HCT116 (cell line): ENCODE data around the gene TBKBP1. TPM values are rescaled to one million over a fixed set of nuclear protein-coding genes. Genes with fewer than 3 reads are reported as not detected.

Source experiments
- ATAC-seq: fragments of 200-7000 bp; cut with Tn5 transposase; 2 replicates; pipeline ENCODE4 v1.9.1; 2020; ENCODE audit warnings: mild to moderate bottlenecking, moderate library complexity
- Bru-seq: library from RNA; stranded (reverse); fragments of 400-500 nt; gene quantifications from one replicate; lab custom pipeline; 2021; lab: Mats Ljungman, UMichigan
- BruChase-seq, 2 experiments: library from RNA; stranded (reverse); fragments of 400-500 nt; gene quantifications; one replicate each; lab custom pipeline; 2021; lab: Mats Ljungman, UMichigan
- BruUV-seq: library from RNA; stranded (reverse); fragments of 400-500 nt; replicated peaks from 2 replicates; lab custom pipeline; 2021; lab: Mats Ljungman, UMichigan
- CTCF ChIA-PET: fragments of 300-600 bp; sonication (Branson Sonifier 250); formaldehyde crosslinking; loops from one replicate; lab custom pipeline; 2021; ENCODE audit warnings: antibody characterized with exemption; lab: Charles Lee
- POLR2A ChIA-PET: fragments of 300-600, 350-600 bp; sonication (Branson Sonifier 250); formaldehyde crosslinking; loops from one replicate; lab custom pipeline; 2021; ENCODE audit warnings: antibody characterized with exemption; lab: Charles Lee
- RAD21 ChIA-PET, 2 experiments: fragments of 300-600 bp; sonication (Branson Sonifier 250); formaldehyde crosslinking; loops; one replicate each; lab custom pipeline; 2023; ENCODE audit warnings: low total read pairs in 2 of 2; ENCODE audit not compliant: uncharacterized antibody in 2 of 2, unreplicated experiment in 2 of 2, low non-redundant PET in 1 of 2; lab: Charles Lee
- DNase-seq: peaks from one replicate; pipeline ENCODE4 v3.0.0-alpha.2; 2010; ENCODE audit warnings: low read depth, low spot score
- H2AFZ ChIP-seq: fragments of 200-600 bp; shearing (Covaris generic), sonication (generic); 2 replicates; pipeline ENCODE4 v1.6.1; 2017; ENCODE audit warnings: low read depth, mixed run types, mixed read lengths, antibody characterized with exemption, low read length; ENCODE audit not compliant: poor library complexity, severe bottlenecking
- H3K27ac ChIP-seq: 2 replicates; pipeline ENCODE4 v1.5.1; 2012; ENCODE audit warnings: low read depth, low read length
- H3K27me3 ChIP-seq: fragments of 200-600 bp; sonication (generic); 2 replicates; pipeline ENCODE4 v1.6.1; 2016; ENCODE audit warnings: mixed run types, low read length, mixed read lengths; ENCODE audit not compliant: insufficient read depth
- H3K36me3 ChIP-seq, 2 experiments: fragments of 200-500 bp in 1 of 2; fragments of 200-600 bp in 1 of 2; sonication (Bioruptor generic) in 1 of 2; sonication (generic) in 1 of 2; 2 replicates each; pipeline versions ENCODE4 v1.5.1 to v1.6.1; 2014 to 2016; ENCODE audit warnings: low read length in 2 of 2, inconsistent platforms in 1 of 2, mixed read lengths in 1 of 2, mixed run types in 1 of 2; ENCODE audit not compliant: insufficient read depth in 2 of 2, control insufficient read depth in 1 of 2
- H3K4me1 ChIP-seq, 2 experiments: fragments of 200-600 bp in 1 of 2; sonication (generic) in 1 of 2; 2 replicates each; pipeline versions ENCODE4 v1.5.1 to v1.6.1; 2012 to 2017; ENCODE audit warnings: low read length in 2 of 2, inconsistent platforms in 1 of 2, mild to moderate bottlenecking in 1 of 2, mixed read lengths in 1 of 2, mixed run types in 1 of 2, moderate library complexity in 1 of 2; ENCODE audit not compliant: insufficient read depth in 2 of 2, control insufficient read depth in 1 of 2
- H3K4me2 ChIP-seq: fragments of 200-600 bp; sonication (generic); 2 replicates; pipeline ENCODE4 v1.6.1; 2017; ENCODE audit warnings: mixed run types, low read length, mixed read lengths
- H3K4me3 ChIP-seq, 2 experiments: fragments of 200-600 bp in 1 of 2; sonication (generic) in 1 of 2; replicated peaks in 1 of 2; 2 replicates each; pipeline ENCODE4 v1.5.1; 2011 to 2016; ENCODE audit warnings: low read length in 2 of 2, control low read depth in 1 of 2, low read depth in 1 of 2, mild to moderate bottlenecking in 1 of 2, mixed read lengths in 1 of 2, mixed run types in 1 of 2
- H3K79me2 ChIP-seq: fragments of 200-600 bp; sonication (generic); 2 replicates; pipeline ENCODE4 v1.6.1; 2017; ENCODE audit warnings: mild to moderate bottlenecking, mixed run types, low read length, moderate library complexity, mixed read lengths; ENCODE audit not compliant: insufficient read depth
- H3K9ac ChIP-seq: fragments of 200-600 bp; sonication (generic); 2 replicates; pipeline ENCODE4 v1.6.1; 2016; ENCODE audit warnings: low read length, mixed read lengths
- H3K9me2 ChIP-seq: fragments of 200-600 bp; sonication (generic), shearing (Covaris generic); 2 replicates; pipeline ENCODE4 v1.6.1; 2017; ENCODE audit warnings: mixed run types, mild to moderate bottlenecking, moderate library complexity; ENCODE audit not compliant: insufficient read depth
- H3K9me3 ChIP-seq, 2 experiments: fragments of 200-500 bp in 1 of 2; fragments of 200-600 bp in 1 of 2; sonication (Bioruptor generic) in 1 of 2; sonication (generic) in 1 of 2; 2 replicates each; pipeline ENCODE4 v1.6.1; 2014 to 2017; ENCODE audit warnings: low read length in 2 of 2, mixed read lengths in 2 of 2, inconsistent platforms in 1 of 2, low read depth in 1 of 2, mild to moderate bottlenecking in 1 of 2, mixed run types in 1 of 2, moderate library complexity in 1 of 2; ENCODE audit not compliant: control insufficient read depth in 1 of 2, insufficient read depth in 1 of 2
- H4K20me1 ChIP-seq: fragments of 200-600 bp; sonication (generic), shearing (Covaris generic); 2 replicates; pipeline ENCODE4 v1.6.1; 2017; ENCODE audit warnings: mixed run types, mild to moderate bottlenecking, moderate library complexity; ENCODE audit not compliant: insufficient read depth
- ELF1 ChIP-seq: IDR thresholded peaks from 2 replicates; pipeline ENCODE4 v1.6.1; 2012; ENCODE audit warnings: low read depth, borderline replicate concordance
- EZH2phosphoT487 ChIP-seq: fragments of 200-600 bp; IDR thresholded peaks from 2 replicates; pipeline ENCODE4 v1.6.1; 2018; ENCODE audit warnings: antibody characterized with exemption, borderline replicate concordance
- FOSL1 ChIP-seq: IDR thresholded peaks from 2 replicates; pipeline ENCODE4 v1.6.1; 2012; ENCODE audit warnings: low read depth
- SP1 ChIP-seq: IDR thresholded peaks from 2 replicates; pipeline ENCODE4 v1.6.1; 2012; ENCODE audit warnings: low read depth
- TCF7L2 ChIP-seq: IDR thresholded peaks from 2 replicates; pipeline ENCODE4 v1.7.0; 2011; ENCODE audit warnings: borderline replicate concordance, inconsistent platforms; ENCODE audit not compliant: insufficient read depth, insufficient read length; ENCODE audit errors: extremely low read depth
- ZFX ChIP-seq: fragments of 450-650 bp; IDR thresholded peaks from 2 replicates; pipeline ENCODE4 v1.6.1; 2017
- intact Hi-C: fragments of 100-400 bp; cut with micrococcal nuclease; formaldehyde crosslinking; loops from 2 replicates; pipeline ENCODE4 v1.10.0; 2022
- long read RNA-seq: library from polyadenylated mRNA; unstranded; transcript quantifications from one replicate; pipeline ENCODE4 v2.0.0, GENCODE V29; 2021; ENCODE audit not compliant: unreplicated experiment
- polyA plus RNA-seq: library from polyadenylated mRNA; unstranded; fragments of >200 nt; gene quantifications from 2 replicates; pipeline ENCODE4 v1.2.1, GENCODE V29; 2012; ENCODE audit warnings: missing spikeins
- total RNA-seq: library from RNA; stranded (reverse); gene quantifications from one replicate; pipeline ENCODE4 v1.2.1, GENCODE V29; 2021; ENCODE audit not compliant: unreplicated experiment
- TF ChIP-seq, protein P1 (sequence below): IDR thresholded peaks from 2 replicates; pipeline ENCODE4 v1.6.1; 2012; ENCODE audit warnings: low read depth
- TF ChIP-seq, protein P2 (sequence below): IDR thresholded peaks from 2 replicates; pipeline ENCODE4 v1.6.1; 2011; ENCODE audit warnings: mild to moderate bottlenecking, low read length, moderate library complexity; ENCODE audit not compliant: insufficient replicate concordance; ENCODE audit errors: extremely low read depth

Gene TBKBP1, protein sequence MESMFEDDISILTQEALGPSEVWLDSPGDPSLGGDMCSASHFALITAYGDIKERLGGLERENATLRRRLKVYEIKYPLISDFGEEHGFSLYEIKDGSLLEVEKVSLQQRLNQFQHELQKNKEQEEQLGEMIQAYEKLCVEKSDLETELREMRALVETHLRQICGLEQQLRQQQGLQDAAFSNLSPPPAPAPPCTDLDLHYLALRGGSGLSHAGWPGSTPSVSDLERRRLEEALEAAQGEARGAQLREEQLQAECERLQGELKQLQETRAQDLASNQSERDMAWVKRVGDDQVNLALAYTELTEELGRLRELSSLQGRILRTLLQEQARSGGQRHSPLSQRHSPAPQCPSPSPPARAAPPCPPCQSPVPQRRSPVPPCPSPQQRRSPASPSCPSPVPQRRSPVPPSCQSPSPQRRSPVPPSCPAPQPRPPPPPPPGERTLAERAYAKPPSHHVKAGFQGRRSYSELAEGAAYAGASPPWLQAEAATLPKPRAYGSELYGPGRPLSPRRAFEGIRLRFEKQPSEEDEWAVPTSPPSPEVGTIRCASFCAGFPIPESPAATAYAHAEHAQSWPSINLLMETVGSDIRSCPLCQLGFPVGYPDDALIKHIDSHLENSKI
- total RNA-seq (12.4 TPM), Bru-seq, nascent RNA (percentile 51 among the genes with signal in this experiment), BruChase-seq, experiment 1, labeled RNA remaining after a 6-hour chase (percentile 59 among the genes with signal in this experiment), BruChase-seq, experiment 2, labeled RNA remaining after a 2-hour chase (percentile 60 among the genes with signal in this experiment)
- 14.0 and 15.6 TPM in 2 replicates for polyA plus RNA-seq
- long read RNA-seq, partial matches to known transcripts: 7 of 7 reads
- long read RNA-seq, other reads (novel, unspliced or antisense): 0 of 7 reads

DNA sequence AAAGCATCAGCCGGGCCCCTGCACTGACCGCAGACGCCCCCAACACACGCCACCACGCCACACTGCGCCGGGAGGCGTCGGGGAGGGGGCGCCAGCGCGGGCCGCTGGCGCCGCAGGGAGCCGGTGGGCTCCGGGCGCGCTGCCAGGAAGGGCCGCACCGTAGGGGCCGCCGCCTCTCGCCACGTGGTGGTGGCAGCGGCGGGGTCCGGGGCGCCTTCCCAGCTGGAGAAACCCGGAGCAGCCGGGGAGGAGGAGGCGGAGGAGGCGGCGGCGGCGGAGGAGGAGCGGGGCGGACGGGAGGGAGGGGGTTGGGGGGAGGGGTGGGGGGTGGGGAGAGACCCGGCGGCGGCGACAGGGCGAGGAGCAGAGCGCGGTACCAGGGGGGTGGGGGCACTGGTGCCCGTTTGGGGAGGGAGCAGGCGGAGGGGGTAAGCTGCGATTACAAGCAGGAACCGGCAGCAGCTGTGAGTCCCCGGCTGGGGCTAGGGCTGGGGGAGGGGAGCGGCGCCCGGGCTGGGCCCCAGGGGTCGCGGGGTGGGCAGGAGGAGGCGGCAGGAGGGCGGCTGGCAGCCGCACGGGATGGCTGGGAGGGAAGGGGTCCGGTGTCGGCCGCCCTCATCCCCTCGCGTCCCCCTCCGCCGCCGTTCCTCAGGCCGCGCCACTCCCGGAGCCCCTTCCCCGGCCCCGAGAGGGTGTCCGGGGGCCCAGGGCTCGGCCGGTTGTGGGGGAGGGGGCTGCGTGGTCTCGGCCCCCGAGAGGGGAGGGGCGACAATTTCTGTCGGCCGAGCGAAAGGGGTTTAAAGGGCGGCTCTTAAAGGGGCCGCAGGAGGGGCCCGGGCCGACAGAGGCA lies at the start of gene TBKBP1:
TSS of gene TBKBP1 (plus strand) at position 431 of the 850 bp plus-strand sequence. CDS start 1,952 bp downstream, outside the sequence.
- ChIA-PET CTCF (interaction anchor here (0.6 to 1.2 kb wide), 2 partner anchors 107 to 138 kb away, joined by 3 to 4 read pairs; partner anchors contain the start of genes LRRC46 and MRPL10), POLR2A (interaction anchor here (1.5 kb wide), 1 partner anchor 10 kb away, joined by 3 read pairs; no protein-coding TSS in a partner anchor), RAD21 (no interaction called here)
- TF ChIP-seq TCF7L2: peak; percentile 8
- TF ChIP-seq SP1: no peak
- TF ChIP-seq, protein P1, sequence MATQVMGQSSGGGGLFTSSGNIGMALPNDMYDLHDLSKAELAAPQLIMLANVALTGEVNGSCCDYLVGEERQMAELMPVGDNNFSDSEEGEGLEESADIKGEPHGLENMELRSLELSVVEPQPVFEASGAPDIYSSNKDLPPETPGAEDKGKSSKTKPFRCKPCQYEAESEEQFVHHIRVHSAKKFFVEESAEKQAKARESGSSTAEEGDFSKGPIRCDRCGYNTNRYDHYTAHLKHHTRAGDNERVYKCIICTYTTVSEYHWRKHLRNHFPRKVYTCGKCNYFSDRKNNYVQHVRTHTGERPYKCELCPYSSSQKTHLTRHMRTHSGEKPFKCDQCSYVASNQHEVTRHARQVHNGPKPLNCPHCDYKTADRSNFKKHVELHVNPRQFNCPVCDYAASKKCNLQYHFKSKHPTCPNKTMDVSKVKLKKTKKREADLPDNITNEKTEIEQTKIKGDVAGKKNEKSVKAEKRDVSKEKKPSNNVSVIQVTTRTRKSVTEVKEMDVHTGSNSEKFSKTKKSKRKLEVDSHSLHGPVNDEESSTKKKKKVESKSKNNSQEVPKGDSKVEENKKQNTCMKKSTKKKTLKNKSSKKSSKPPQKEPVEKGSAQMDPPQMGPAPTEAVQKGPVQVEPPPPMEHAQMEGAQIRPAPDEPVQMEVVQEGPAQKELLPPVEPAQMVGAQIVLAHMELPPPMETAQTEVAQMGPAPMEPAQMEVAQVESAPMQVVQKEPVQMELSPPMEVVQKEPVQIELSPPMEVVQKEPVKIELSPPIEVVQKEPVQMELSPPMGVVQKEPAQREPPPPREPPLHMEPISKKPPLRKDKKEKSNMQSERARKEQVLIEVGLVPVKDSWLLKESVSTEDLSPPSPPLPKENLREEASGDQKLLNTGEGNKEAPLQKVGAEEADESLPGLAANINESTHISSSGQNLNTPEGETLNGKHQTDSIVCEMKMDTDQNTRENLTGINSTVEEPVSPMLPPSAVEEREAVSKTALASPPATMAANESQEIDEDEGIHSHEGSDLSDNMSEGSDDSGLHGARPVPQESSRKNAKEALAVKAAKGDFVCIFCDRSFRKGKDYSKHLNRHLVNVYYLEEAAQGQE: no peak
- TF ChIP-seq EZH2phosphoT487: no peak
- TF ChIP-seq FOSL1: no peak
- no peak for TF ChIP-seq ELF1
- TF ChIP-seq, protein P2, sequence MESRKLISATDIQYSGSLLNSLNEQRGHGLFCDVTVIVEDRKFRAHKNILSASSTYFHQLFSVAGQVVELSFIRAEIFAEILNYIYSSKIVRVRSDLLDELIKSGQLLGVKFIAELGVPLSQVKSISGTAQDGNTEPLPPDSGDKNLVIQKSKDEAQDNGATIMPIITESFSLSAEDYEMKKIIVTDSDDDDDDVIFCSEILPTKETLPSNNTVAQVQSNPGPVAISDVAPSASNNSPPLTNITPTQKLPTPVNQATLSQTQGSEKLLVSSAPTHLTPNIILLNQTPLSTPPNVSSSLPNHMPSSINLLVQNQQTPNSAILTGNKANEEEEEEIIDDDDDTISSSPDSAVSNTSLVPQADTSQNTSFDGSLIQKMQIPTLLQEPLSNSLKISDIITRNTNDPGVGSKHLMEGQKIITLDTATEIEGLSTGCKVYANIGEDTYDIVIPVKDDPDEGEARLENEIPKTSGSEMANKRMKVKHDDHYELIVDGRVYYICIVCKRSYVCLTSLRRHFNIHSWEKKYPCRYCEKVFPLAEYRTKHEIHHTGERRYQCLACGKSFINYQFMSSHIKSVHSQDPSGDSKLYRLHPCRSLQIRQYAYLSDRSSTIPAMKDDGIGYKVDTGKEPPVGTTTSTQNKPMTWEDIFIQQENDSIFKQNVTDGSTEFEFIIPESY: no peak
- TF ChIP-seq ZFX: peak; percentile 63; the same call in 1 of the 2 replicates
- peak within 1 kb of the TSS; percentile 62; the same call in 1 of the 2 replicates for H3K27ac ChIP-seq
- H3K4me1 ChIP-seq: peaks cover 25 to 43% of the 10 kb centered on the region in 2 experiments
- H4K20me1 ChIP-seq: no peaks in the 10 kb centered on the region
- no peaks in the 10 kb centered on the region for H3K9me2 ChIP-seq
- H3K4me2 ChIP-seq: peak within 1 kb of the TSS; percentile 91
- DNase-seq (no peak), ATAC-seq (peak; percentile 51)
- H3K9ac ChIP-seq: peak within 1 kb of the TSS; percentile 70
- intact Hi-C loops: no loop called here
- H2AFZ ChIP-seq: peak within 1 kb of the TSS; percentile 10
- H3K4me3 ChIP-seq: peak within 1 kb of the TSS; percentile 62 to 74
- BruUV-seq: no TSS peak
- H3K27me3 ChIP-seq: no peaks in the 10 kb centered on the region
- no peaks in the 10 kb centered on the region for H3K9me3 ChIP-seq
- no peaks in the 10 kb centered on the region for H3K36me3 ChIP-seq
- H3K79me2 ChIP-seq: no peaks in the 10 kb centered on the region
